ENCODE results near the gene CYB5R4. TPM values are rescaled to one million over a fixed set of nuclear protein-coding genes. Genes with fewer than 3 reads are reported as not detected.

The CYB5R4 gene, protein sequence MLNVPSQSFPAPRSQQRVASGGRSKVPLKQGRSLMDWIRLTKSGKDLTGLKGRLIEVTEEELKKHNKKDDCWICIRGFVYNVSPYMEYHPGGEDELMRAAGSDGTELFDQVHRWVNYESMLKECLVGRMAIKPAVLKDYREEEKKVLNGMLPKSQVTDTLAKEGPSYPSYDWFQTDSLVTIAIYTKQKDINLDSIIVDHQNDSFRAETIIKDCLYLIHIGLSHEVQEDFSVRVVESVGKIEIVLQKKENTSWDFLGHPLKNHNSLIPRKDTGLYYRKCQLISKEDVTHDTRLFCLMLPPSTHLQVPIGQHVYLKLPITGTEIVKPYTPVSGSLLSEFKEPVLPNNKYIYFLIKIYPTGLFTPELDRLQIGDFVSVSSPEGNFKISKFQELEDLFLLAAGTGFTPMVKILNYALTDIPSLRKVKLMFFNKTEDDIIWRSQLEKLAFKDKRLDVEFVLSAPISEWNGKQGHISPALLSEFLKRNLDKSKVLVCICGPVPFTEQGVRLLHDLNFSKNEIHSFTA
- 9.8 TPM for polyA plus RNA-seq (ENCODE audit: insufficient read length)
- long read RNA-seq, donor 1, full-length matches to known transcripts, result 2 of 2 reads
- long read RNA-seq, donor 1, partial matches to known transcripts, result 0 of 2 reads
- long read RNA-seq, donor 1, other reads (novel, unspliced or antisense), result 0 of 2 reads
- long read RNA-seq, donor 2, full-length matches to known transcripts, result 1 of 1 reads
- long read RNA-seq, donor 2, partial matches to known transcripts, result 0 of 1 reads
- long read RNA-seq, donor 2, other reads (novel, unspliced or antisense), result 0 of 1 reads
- long read RNA-seq, donor 3, full-length matches to known transcripts, result 2 of 2 reads
- long read RNA-seq, donor 3, partial matches to known transcripts, result 0 of 2 reads
- long read RNA-seq, donor 3, other reads (novel, unspliced or antisense), result 0 of 2 reads
- long read RNA-seq, donor 4, result 0 reads
- long read RNA-seq, donor 5, full-length matches to known transcripts, result 3 of 3 reads
- long read RNA-seq, donor 5, partial matches to known transcripts, result 0 of 3 reads
- long read RNA-seq, donor 5, other reads (novel, unspliced or antisense), result 0 of 3 reads
- long read RNA-seq, donor 6, full-length matches to known transcripts, result 4 of 4 reads
- long read RNA-seq, donor 6, partial matches to known transcripts, result 0 of 4 reads
- long read RNA-seq, donor 6, other reads (novel, unspliced or antisense), result 0 of 4 reads
- long read RNA-seq, donor 7, full-length matches to known transcripts, result 5 of 5 reads
- long read RNA-seq, donor 7, partial matches to known transcripts, result 0 of 5 reads
- long read RNA-seq, donor 7, other reads (novel, unspliced or antisense), result 0 of 5 reads
- long read RNA-seq, donor 8, full-length matches to known transcripts, result 3 of 3 reads
- long read RNA-seq, donor 8, partial matches to known transcripts, result 0 of 3 reads
- long read RNA-seq, donor 8, other reads (novel, unspliced or antisense), result 0 of 3 reads

GRCh38 chr6:83859410-83860358 is at the start of gene CYB5R4:
TSS of gene CYB5R4 (plus strand) at chr6:83859689. CDS start at chr6:83859783, 94 bp downstream.
- DNase-seq, result peak; percentile 96

- no peak for DNase-seq
These were observed 46.9 kb upstream of the CYB5R4 start for GRCh38 chr6:83812595-83812994.

- peak; percentile 10 for DNase-seq
These were observed 43.7 kb upstream of the CYB5R4 start for GRCh38 chr6:83815631-83816272.

GRCh38 chr6:83822629-83823169 is 36.8 kb upstream of the CYB5R4 start:
- no peak for DNase-seq

DNA sequence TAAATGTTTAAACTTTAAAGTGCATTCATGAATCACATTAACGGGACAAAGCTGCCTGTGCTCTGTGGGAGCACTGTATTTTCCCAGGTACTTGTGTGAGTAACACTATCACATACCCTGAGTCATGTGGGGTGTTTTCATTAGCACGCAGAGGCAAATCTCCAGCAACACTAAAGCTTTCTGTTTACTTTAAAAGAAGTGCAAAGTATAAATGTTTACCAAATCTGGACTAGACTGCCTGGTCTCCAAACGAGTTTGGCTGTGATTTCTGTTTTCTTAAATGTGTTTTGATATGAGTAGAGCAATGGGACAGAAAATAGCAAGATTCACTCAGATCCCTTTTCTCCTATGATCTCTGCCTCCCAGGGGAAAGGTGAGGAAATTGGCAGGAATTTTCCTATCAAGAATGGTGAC is 35.1 kb upstream of the CYB5R4 start:
- DNase-seq, result no peak

DNA sequence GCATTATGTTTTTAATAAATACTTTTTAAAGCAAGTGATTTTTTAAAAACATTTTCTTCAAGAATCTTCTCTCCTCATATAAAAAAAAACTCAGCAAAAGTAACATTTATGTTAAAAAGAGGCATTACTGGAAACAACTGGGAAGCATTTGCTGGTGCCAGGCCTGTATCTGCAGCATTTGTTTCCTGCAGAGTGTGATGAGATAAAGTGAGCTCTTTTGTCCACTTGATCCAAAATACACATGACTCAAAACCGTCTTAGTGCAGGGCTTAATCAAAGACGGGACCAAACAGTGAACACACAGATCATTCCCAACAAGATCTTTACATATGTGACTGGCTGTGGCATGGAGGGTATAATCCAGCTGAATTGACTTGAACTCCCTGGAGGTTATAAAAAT is 34.7 kb upstream of the CYB5R4 start:
- no peak for DNase-seq

DNA sequence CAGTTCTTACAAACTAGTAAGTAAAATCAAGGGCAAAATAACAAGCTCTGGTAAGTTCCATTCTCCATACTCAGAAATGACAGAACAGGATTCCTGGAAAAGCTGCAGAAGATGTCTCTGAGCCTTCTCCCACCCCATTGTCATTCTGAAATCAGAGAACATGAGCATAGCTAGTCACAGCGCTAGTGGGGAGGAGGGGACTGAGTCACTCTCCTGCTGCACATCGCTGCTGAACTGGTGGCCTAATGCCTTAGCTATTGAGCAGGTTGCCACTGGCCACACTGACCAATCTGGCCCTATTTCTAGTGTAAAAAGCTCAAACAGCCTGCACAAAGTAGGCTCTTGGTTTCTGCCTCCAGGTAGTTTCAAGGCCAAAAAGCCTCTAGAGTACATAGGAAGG is 32.4 kb upstream of the CYB5R4 start:
- DNase-seq, result no peak

- DNase-seq, result no peak
These were observed 20.8 kb upstream of the CYB5R4 start for GRCh38 chr6:83838727-83839126.

- DNase-seq, result no peak
These were observed 15.3 kb upstream of the CYB5R4 start for GRCh38 chr6:83844170-83844569.

- no peak for DNase-seq
These were observed 13.2 kb upstream of the CYB5R4 start for GRCh38 chr6:83846291-83846690.

- no peak for DNase-seq
These were observed 12.3 kb upstream of the CYB5R4 start for GRCh38 chr6:83847179-83847578.

GRCh38 chr6:83849127-83849526 is 10.4 kb upstream of the CYB5R4 start:
- no peak for DNase-seq

GRCh38 chr6:83849610-83850009 is 9.9 kb upstream of the CYB5R4 start:
- no peak for DNase-seq

GRCh38 chr6:83852528-83853177 is 6.8 kb upstream of the CYB5R4 start:
- no peak for DNase-seq

DNA sequence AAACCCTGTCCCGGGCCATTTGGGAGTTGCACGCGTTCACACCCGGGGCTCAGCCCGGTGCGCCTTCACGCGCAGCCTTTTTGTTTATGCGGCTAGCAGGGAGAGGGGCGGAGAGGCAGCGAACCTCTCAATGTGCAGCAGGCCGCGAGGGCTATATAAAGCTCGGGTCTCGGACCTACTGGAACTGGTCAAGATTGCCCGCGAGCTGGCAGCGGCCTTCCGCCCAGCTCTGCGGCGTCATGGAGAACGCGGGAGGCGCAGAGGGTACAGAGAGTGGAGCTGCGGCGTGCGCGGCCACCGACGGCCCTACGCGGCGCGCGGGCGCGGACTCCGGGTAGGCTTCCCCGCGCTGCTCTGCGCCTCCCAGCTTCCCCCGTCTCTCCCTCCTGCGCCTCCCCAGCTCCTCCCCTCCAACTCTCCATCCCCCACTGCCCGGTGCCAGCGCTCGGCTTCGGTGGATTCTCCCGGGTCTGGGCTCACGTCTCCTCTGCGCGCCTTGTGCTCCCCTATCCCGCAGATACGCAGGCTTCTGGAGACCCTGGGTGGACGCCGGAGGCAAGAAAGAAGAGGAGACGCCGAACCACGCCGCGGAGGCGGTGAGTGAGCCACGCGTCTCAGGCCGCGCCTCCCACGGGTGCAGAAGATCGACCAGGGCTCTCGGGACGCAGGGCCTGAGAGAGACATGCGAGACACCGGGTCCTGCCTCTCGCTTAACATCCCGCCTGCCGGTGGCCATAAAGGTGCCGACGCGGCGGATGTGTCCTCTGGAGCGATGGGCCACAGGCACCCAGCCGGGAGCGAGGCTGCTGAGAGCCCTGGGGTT is 6.1 kb upstream of the CYB5R4 start, which contains the start of gene RIPPLY2:
RIPPLY2 (plus strand) TSS at position 183 of the 823 bp plus-strand sequence; CDS start at position 240, 57 bp downstream.
- DNase-seq, result no peak

DNA sequence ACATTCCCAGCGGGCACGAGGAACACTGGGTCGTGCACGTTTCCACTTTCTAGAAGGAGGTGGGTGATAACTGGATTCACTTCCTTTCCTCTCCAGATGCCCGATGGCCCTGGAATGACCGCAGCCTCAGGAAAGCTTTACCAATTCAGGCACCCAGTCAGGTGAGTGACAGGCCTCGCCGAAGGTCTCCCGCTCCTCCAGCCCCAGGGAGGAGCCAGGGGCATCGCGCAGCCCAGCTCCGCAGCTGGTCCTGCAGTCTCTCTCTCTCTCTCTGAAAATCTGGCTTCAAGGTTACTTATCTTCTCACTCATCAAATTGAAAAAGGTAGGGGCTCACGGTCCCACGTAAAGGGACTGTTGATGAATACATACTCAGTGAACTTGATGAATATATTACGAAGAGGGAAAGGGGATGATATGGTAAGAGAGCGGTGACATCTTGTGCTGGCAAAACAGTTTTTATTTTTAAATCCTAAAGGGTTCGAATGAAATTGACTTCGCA is 5.4 kb upstream of the CYB5R4 start:
- DNase-seq, result no peak

- no peak for DNase-seq
These were observed 4.7 kb upstream of the CYB5R4 start for GRCh38 chr6:83854766-83855165.

GRCh38 chr6:83860359-83860755 is 868 bp downstream of the CYB5R4 start:
- DNase-seq, result no peak

All from left kidney (tissue), 8 donors.